Measurements from ENCODE around the gene UBE2S. TPM values are rescaled to one million over a fixed set of nuclear protein-coding genes. Genes with fewer than 3 reads are reported as not detected.

Gene UBE2S
- total and polyA plus RNA-seq, 4 donors = 14.6 to 124 (median 79.7) TPM

GRCh38 chr19:55441319-55441691 is 33.7 kb upstream of the UBE2S start:
- no peak for DNase-seq (ENCODE audit: low read depth in 4 of 6, low spot score in 6 of 6)
- 17% methylated on average over 20 of the region's 21 CpGs for WGBS (ENCODE audit: insufficient coverage)
- peaks cover 47% of the 10 kb centered on the region for H3K4me1 ChIP-seq (ENCODE audit: control insufficient read depth, insufficient read depth, low read length)
- H3K9me3 ChIP-seq (ENCODE audit: control insufficient read depth, insufficient read depth, low read length) = no peaks in the 10 kb centered on the region
- H3K4me3 ChIP-seq (ENCODE audit: low read depth, low read length) = no peak overlapping the region
- no peak overlapping the region for H3K27ac ChIP-seq (ENCODE audit: low read depth, low read length)
- peaks cover 48% of the 10 kb centered on the region for H3K36me3 ChIP-seq (ENCODE audit: control insufficient read depth, insufficient read depth, low read length)
- peaks cover 40% of the 10 kb centered on the region for H3K27me3 ChIP-seq (ENCODE audit: control insufficient read depth, insufficient read depth, low read length)

GRCh38 chr19:55440411-55441105 is 33.0 kb upstream of the UBE2S start:
- peaks cover 48% of the 10 kb centered on the region for H3K36me3 ChIP-seq (ENCODE audit: control insufficient read depth, insufficient read depth, low read length)
- H3K27ac ChIP-seq (ENCODE audit: low read depth, low read length) = no peak overlapping the region
- peaks cover 47% of the 10 kb centered on the region for H3K4me1 ChIP-seq (ENCODE audit: control insufficient read depth, insufficient read depth, low read length)
- 16% methylated on average over 38 of the region's 39 CpGs for WGBS (ENCODE audit: insufficient coverage)
- H3K27me3 ChIP-seq (ENCODE audit: control insufficient read depth, insufficient read depth, low read length) = peaks cover 40% of the 10 kb centered on the region
- no peaks in the 10 kb centered on the region for H3K9me3 ChIP-seq (ENCODE audit: control insufficient read depth, insufficient read depth, low read length)
- H3K4me3 ChIP-seq (ENCODE audit: low read depth, low read length) = no peak overlapping the region
- no peak for DNase-seq (ENCODE audit: low read depth in 4 of 6, low spot score in 6 of 6)

- no peak overlapping the region for H3K27ac ChIP-seq (ENCODE audit: low read depth, low read length)
- H3K4me3 ChIP-seq (ENCODE audit: low read depth, low read length) = no peak overlapping the region
- H3K9me3 ChIP-seq (ENCODE audit: control insufficient read depth, insufficient read depth, low read length) = no peaks in the 10 kb centered on the region
- peaks cover 60% of the 10 kb centered on the region for H3K36me3 ChIP-seq (ENCODE audit: control insufficient read depth, insufficient read depth, low read length)
- H3K27me3 ChIP-seq (ENCODE audit: control insufficient read depth, insufficient read depth, low read length) = peaks cover 29% of the 10 kb centered on the region
- peaks cover 37% of the 10 kb centered on the region for H3K4me1 ChIP-seq (ENCODE audit: control insufficient read depth, insufficient read depth, low read length)
- WGBS (ENCODE audit: insufficient coverage) = 73% methylated on average over 5 of the region's 5 CpGs
- DNase-seq (ENCODE audit: low read depth in 4 of 6, low spot score in 6 of 6) = no peak
These were observed 31.5 kb upstream of the UBE2S start for GRCh38 chr19:55439052-55439451.

DNA sequence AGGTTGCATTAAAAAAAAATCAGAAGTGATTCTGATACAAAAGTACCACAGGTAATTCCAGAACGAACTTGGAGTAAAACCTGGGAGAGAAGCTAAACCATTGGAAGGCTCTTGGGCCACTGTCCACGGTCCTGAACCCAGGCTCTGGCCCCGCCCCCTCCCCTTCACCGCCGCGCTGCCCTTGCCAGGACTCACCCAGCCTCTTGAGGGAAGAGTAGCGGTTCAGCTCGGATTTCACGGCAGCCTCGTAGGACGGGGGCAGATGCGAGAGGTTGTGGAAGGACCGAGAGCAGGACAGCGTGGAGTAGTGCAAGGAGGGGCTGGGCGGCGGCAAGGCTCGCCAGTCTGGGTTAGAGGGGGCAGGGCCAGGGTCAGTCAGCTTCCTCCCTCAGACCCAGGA is 29.8 kb upstream of the UBE2S start:
- DNase-seq (ENCODE audit: low read depth in 4 of 6, low spot score in 6 of 6) = peak in 1 of 6 donors; percentile 60
- Histone ChIP-seq H3K4me3 (ENCODE audit: low read depth, low read length) (no peak overlapping the region), H3K27ac (ENCODE audit: low read depth, low read length) (no peak overlapping the region), H3K4me1 (ENCODE audit: control insufficient read depth, insufficient read depth, low read length) (peaks cover 25% of the 10 kb centered on the region), H3K27me3 (ENCODE audit: control insufficient read depth, insufficient read depth, low read length) (peaks cover 22% of the 10 kb centered on the region), H3K36me3 (ENCODE audit: control insufficient read depth, insufficient read depth, low read length) (peaks cover 72% of the 10 kb centered on the region), H3K9me3 (ENCODE audit: control insufficient read depth, insufficient read depth, low read length) (no peaks in the 10 kb centered on the region)
- WGBS (ENCODE audit: insufficient coverage) = 26% methylated on average over 13 of the region's 17 CpGs

DNA sequence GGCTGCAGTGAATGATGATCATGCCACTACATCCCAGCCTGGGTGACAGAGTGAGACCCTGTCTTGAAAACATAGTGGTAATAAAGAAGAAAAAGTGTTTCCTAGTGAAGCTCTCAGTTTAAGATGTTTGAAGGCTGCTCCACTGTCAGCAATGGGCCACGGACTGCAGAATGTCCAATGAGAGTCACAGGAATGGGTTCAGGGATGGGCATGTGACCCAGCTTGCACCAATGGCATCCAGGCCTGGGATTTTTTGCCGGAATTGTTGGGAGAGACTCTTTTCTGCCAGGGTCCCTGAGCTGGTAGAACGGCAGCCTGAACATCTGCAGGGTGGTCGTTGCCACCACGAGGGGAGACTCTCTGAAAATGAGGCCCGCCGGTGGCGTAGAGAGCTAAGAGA is 29.3 kb upstream of the UBE2S start:
- Histone ChIP-seq H3K27me3 (ENCODE audit: control insufficient read depth, insufficient read depth, low read length) (peaks cover 20% of the 10 kb centered on the region), H3K4me1 (ENCODE audit: control insufficient read depth, insufficient read depth, low read length) (peaks cover 22% of the 10 kb centered on the region), H3K36me3 (ENCODE audit: control insufficient read depth, insufficient read depth, low read length) (peaks cover 75% of the 10 kb centered on the region), H3K27ac (ENCODE audit: low read depth, low read length) (no peak overlapping the region), H3K9me3 (ENCODE audit: control insufficient read depth, insufficient read depth, low read length) (no peaks in the 10 kb centered on the region), H3K4me3 (ENCODE audit: low read depth, low read length) (no peak overlapping the region)
- 52% methylated on average over 8 of the region's 8 CpGs for WGBS (ENCODE audit: insufficient coverage)
- DNase-seq (ENCODE audit: low read depth in 4 of 6, low spot score in 6 of 6) = no peak

GRCh38 chr19:55435020-55435419 is 27.4 kb upstream of the UBE2S start:
- peaks cover 71% of the 10 kb centered on the region for H3K36me3 ChIP-seq (ENCODE audit: control insufficient read depth, insufficient read depth, low read length)
- 100% methylated on average over 4 of the region's 4 CpGs for WGBS (ENCODE audit: insufficient coverage)
- DNase-seq (ENCODE audit: low read depth in 4 of 6, low spot score in 6 of 6) = no peak
- no peak overlapping the region for H3K4me3 ChIP-seq (ENCODE audit: low read depth, low read length)
- H3K4me1 ChIP-seq (ENCODE audit: control insufficient read depth, insufficient read depth, low read length) = peaks cover 5% of the 10 kb centered on the region
- peaks cover 3% of the 10 kb centered on the region for H3K27me3 ChIP-seq (ENCODE audit: control insufficient read depth, insufficient read depth, low read length)
- H3K27ac ChIP-seq (ENCODE audit: low read depth, low read length) = no peak overlapping the region
- H3K9me3 ChIP-seq (ENCODE audit: control insufficient read depth, insufficient read depth, low read length) = no peaks in the 10 kb centered on the region

DNA sequence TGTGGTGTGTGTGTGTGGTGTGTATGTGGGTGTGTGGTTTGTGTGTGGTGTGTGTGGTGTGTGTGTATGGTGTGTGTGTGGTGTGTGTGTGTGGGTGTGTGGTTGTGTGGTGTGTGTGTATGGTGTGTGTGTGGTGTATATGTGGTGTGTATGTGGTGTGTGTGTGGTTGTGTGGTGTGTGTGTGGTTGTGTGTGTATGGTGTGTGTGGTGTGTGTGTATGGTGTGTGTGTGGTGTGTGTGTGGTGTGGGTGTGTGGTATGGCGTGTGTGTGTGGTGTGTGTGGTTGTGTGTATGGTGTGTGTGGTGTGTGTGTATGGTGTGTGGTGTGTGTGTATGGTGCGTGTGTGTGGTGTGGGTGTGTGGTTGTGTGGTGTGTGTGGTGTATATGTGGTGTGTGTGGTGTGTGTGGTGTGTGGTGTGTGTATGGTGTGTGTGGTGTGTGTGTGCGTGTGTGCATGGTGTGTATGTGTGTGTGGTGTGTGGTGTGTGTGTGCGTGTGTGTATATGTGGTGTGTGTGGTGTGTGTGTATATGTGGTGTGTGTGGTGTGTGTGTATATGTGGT is 26.9 kb upstream of the UBE2S start:
- no peak overlapping the region for H3K27ac ChIP-seq (ENCODE audit: low read depth, low read length)
- no peak for DNase-seq (ENCODE audit: low read depth in 4 of 6, low spot score in 6 of 6)
- peaks cover 75% of the 10 kb centered on the region for H3K36me3 ChIP-seq (ENCODE audit: control insufficient read depth, insufficient read depth, low read length)
- no peaks in the 10 kb centered on the region for H3K9me3 ChIP-seq (ENCODE audit: control insufficient read depth, insufficient read depth, low read length)
- WGBS (ENCODE audit: insufficient coverage) = 90% methylated on average over 2 of the region's 4 CpGs
- H3K27me3 ChIP-seq (ENCODE audit: control insufficient read depth, insufficient read depth, low read length) = peaks cover 2% of the 10 kb centered on the region
- no peak overlapping the region for H3K4me3 ChIP-seq (ENCODE audit: low read depth, low read length)
- H3K4me1 ChIP-seq (ENCODE audit: control insufficient read depth, insufficient read depth, low read length) = peaks cover 11% of the 10 kb centered on the region

DNA sequence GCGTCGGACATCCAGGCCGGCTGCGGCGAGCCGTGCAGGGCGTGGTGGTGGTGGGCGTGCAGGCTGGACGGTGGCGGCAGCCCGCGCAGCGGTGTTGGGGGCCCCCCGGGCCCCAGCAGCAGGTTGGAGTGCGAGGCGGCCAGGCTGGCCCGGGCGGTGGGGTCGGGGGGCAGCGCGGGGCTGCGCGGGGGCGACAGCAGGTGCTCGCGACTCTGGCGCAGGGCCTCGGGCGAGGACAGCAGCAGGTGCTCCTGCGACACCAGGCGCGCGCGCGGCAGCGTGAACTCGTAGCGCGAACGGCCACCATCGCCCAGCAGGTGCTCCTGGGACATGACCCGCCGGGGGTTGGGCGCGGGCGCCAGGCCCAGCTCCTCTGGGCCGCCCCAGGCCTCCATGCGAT is 25.7 kb upstream of the UBE2S start:
- Histone ChIP-seq H3K4me3 (ENCODE audit: low read depth, low read length) (no peak overlapping the region), H3K9me3 (ENCODE audit: control insufficient read depth, insufficient read depth, low read length) (no peaks in the 10 kb centered on the region), H3K36me3 (ENCODE audit: control insufficient read depth, insufficient read depth, low read length) (peaks cover 66% of the 10 kb centered on the region), H3K27me3 (ENCODE audit: control insufficient read depth, insufficient read depth, low read length) (peaks cover 2% of the 10 kb centered on the region), H3K4me1 (ENCODE audit: control insufficient read depth, insufficient read depth, low read length) (peaks cover 20% of the 10 kb centered on the region), H3K27ac (ENCODE audit: low read depth, low read length) (no peak overlapping the region)
- 19% methylated on average over 48 of the region's 48 CpGs for WGBS (ENCODE audit: insufficient coverage)
- no peak for DNase-seq (ENCODE audit: low read depth in 4 of 6, low spot score in 6 of 6)

DNA sequence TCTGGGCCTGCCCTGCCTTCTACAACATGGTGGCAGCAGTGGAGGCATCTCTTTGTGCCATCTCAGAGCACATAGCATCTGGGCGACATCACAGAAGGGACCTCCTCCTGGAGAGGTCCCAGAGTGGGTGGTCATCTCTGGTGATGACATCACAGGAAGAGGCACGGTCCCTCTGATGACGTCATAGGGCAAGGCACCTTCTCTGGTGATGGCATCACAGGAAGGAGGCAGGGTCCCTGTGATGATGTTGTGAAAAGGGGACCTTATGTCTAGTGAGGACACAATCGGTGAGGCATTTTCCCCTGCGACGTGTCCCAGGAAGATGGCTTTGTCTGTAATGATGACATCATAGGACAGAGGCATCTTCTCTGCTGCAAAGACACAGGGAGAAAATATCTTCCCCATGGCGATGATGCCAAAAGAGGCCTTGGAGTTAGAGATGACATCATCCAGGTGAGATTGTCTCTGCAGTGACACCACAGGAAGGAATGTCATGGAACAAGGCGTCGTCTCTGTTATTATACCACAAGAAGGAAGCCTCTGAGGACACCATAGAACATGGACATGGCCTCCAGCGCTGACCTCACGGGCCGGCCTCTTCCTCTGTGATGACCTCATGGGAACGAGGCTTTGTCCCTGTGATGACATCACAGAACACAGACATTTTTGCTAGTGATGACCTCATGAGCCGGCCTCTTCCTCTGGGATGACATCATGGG is 24.8 kb upstream of the UBE2S start:
- Histone ChIP-seq H3K27ac (ENCODE audit: low read depth, low read length) (no peak overlapping the region), H3K4me1 (ENCODE audit: control insufficient read depth, insufficient read depth, low read length) (peaks cover 21% of the 10 kb centered on the region), H3K27me3 (ENCODE audit: control insufficient read depth, insufficient read depth, low read length) (peaks cover 2% of the 10 kb centered on the region)

More for the DNA sequence above, 24.8 kb upstream of the UBE2S start:
- DNase-seq (ENCODE audit: low read depth in 4 of 6, low spot score in 6 of 6) = no peak
- Histone ChIP-seq H3K4me3 (ENCODE audit: low read depth, low read length) (no peak overlapping the region), H3K9me3 (ENCODE audit: control insufficient read depth, insufficient read depth, low read length) (no peaks in the 10 kb centered on the region), H3K36me3 (ENCODE audit: control insufficient read depth, insufficient read depth, low read length) (peaks cover 57% of the 10 kb centered on the region)
- 89% methylated on average over 12 of the region's 14 CpGs for WGBS (ENCODE audit: insufficient coverage)
